ENCODE results near the gene GBA2. TPM values are rescaled to one million over a fixed set of nuclear protein-coding genes. Genes with fewer than 3 reads are reported as not detected.

The GBA2 gene
- total RNA-seq, 2 donors from 2014 or later = 107 to 117 TPM

DNA sequence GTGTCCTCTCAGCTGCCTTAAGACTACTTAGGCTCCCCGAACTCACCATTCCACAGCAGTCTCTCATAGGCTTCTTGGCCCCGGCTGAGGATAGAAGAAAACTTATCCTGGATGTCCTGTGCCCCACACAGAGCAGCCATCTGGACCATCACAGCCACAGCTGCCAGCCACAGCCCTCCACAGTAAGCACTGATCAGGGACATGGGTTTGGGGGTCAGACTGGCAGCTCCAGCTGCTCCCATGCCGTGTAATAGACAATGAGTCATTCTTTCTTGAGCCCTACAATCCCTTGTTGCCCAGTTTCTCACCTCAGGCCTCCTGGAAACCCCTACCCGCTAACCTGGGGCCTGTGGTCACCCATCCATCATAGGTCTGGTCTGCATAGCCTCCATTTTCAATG is 10.8 kb downstream of the GBA2 start:
- H3K27me3 Mint-ChIP-seq (ENCODE audit: insufficient read depth) = no peaks in the 10 kb centered on the region
- Histone ChIP-seq H3K9me3 (ENCODE audit: control insufficient read depth, low read length) (no peaks in the 10 kb centered on the region), H3K4me3 (ENCODE audit: low read length) (no peak overlapping the region), H3K36me3 (ENCODE audit: control insufficient read depth, insufficient read depth, low read length) (peaks cover 88% of the 10 kb centered on the region), H3K27ac (ENCODE audit: low read depth, low read length) (no peak overlapping the region), H3K9ac (ENCODE audit: extremely low read depth, low read length, poor library complexity, severe bottlenecking) (no peak overlapping the region), H3K4me1 (ENCODE audit: control insufficient read depth, insufficient read depth, low read length) (peaks cover 3% of the 10 kb centered on the region), H3K27me3 (ENCODE audit: control insufficient read depth, insufficient read depth, low read length, poor library complexity, severe bottlenecking) (no peaks in the 10 kb centered on the region)
- H3K4me1 Mint-ChIP-seq = peaks cover 3% of the 10 kb centered on the region
- peaks cover 72% of the 10 kb centered on the region for H3K36me3 Mint-ChIP-seq (ENCODE audit: low read depth)
- no peak overlapping the region for H3K4me3 Mint-ChIP-seq
- WGBS, 2 experiments (ENCODE audit: insufficient coverage in 1 of 2, insufficient read length in 1 of 2) = 83 to 88% methylated on average over 1 to 4 of the region's 4 CpGs
- TF ChIP-seq, protein P1, sequence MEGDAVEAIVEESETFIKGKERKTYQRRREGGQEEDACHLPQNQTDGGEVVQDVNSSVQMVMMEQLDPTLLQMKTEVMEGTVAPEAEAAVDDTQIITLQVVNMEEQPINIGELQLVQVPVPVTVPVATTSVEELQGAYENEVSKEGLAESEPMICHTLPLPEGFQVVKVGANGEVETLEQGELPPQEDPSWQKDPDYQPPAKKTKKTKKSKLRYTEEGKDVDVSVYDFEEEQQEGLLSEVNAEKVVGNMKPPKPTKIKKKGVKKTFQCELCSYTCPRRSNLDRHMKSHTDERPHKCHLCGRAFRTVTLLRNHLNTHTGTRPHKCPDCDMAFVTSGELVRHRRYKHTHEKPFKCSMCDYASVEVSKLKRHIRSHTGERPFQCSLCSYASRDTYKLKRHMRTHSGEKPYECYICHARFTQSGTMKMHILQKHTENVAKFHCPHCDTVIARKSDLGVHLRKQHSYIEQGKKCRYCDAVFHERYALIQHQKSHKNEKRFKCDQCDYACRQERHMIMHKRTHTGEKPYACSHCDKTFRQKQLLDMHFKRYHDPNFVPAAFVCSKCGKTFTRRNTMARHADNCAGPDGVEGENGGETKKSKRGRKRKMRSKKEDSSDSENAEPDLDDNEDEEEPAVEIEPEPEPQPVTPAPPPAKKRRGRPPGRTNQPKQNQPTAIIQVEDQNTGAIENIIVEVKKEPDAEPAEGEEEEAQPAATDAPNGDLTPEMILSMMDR (conservative IDR thresholded peaks at IDR 0.05) = no peak
- no peak overlapping the region for H3K27ac Mint-ChIP-seq
- no peak for DNase-seq
- H3K9me3 Mint-ChIP-seq = no peaks in the 10 kb centered on the region

DNA sequence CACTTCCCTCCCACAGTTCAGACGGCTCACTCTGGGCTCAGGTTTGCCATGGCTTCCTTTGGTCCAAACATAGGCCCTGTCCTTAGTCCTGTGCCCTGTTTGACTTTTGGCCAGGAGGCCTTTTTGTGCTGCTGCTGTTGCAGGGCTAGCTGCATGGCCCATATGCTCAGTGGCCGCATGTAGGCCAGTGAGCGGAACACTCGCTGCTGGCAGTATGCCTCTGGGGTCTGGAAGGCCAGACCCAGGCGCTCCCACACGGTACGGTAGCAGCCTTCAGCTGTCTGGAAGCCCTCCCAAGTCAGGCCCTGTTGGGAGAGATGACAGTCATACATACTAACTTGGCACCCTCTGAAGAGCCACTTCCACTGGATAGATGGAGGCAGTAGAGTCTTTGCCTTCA is 11.9 kb downstream of the GBA2 start:
- no peak overlapping the region for H3K4me3 ChIP-seq (ENCODE audit: low read length)
- no peak overlapping the region for H3K9ac ChIP-seq (ENCODE audit: extremely low read depth, low read length, poor library complexity, severe bottlenecking)
- H3K9me3 Mint-ChIP-seq = no peaks in the 10 kb centered on the region
- H3K4me1 ChIP-seq (ENCODE audit: control insufficient read depth, insufficient read depth, low read length) = peaks cover 3% of the 10 kb centered on the region
- TF ChIP-seq, protein P1 (conservative IDR thresholded peaks at IDR 0.05) = no peak
- H3K36me3 ChIP-seq (ENCODE audit: control insufficient read depth, insufficient read depth, low read length) = peaks cover 78% of the 10 kb centered on the region
- WGBS, 2 experiments (ENCODE audit: insufficient coverage in 1 of 2, insufficient read length in 1 of 2) = 90 to 94% methylated on average over 4 to 7 of the region's 7 CpGs
- H3K27me3 ChIP-seq (ENCODE audit: control insufficient read depth, insufficient read depth, low read length, poor library complexity, severe bottlenecking) = no peaks in the 10 kb centered on the region
- no peak overlapping the region for H3K27ac Mint-ChIP-seq
- H3K27ac ChIP-seq (ENCODE audit: low read depth, low read length) = no peak overlapping the region
- no peaks in the 10 kb centered on the region for H3K27me3 Mint-ChIP-seq (ENCODE audit: insufficient read depth)
- H3K4me1 Mint-ChIP-seq = peaks cover 6% of the 10 kb centered on the region
- peaks cover 62% of the 10 kb centered on the region for H3K36me3 Mint-ChIP-seq (ENCODE audit: low read depth)
- H3K4me3 Mint-ChIP-seq = no peak overlapping the region
- no peaks in the 10 kb centered on the region for H3K9me3 ChIP-seq (ENCODE audit: control insufficient read depth, low read length)
- no peak for DNase-seq

GRCh38 chr9:35736201-35736633 is 12.8 kb downstream of the GBA2 start:
- peak; percentile 92 for DNase-seq
- H3K4me3 Mint-ChIP-seq = no peak overlapping the region
- peaks cover 54% of the 10 kb centered on the region for H3K36me3 Mint-ChIP-seq (ENCODE audit: low read depth)
- Histone ChIP-seq H3K36me3 (ENCODE audit: control insufficient read depth, insufficient read depth, low read length) (peaks cover 70% of the 10 kb centered on the region), H3K27me3 (ENCODE audit: control insufficient read depth, insufficient read depth, low read length, poor library complexity, severe bottlenecking) (no peaks in the 10 kb centered on the region), H3K9ac (ENCODE audit: extremely low read depth, low read length, poor library complexity, severe bottlenecking) (no peak overlapping the region), H3K9me3 (ENCODE audit: control insufficient read depth, low read length) (no peaks in the 10 kb centered on the region), H3K4me3 (ENCODE audit: low read length) (no peak overlapping the region), H3K4me1 (ENCODE audit: control insufficient read depth, insufficient read depth, low read length) (peaks cover 3% of the 10 kb centered on the region), H3K27ac (ENCODE audit: low read depth, low read length) (peak overlapping the region; percentile 65)
- TF ChIP-seq, protein P1 (conservative IDR thresholded peaks at IDR 0.05) = peak; percentile 89
- H3K9me3 Mint-ChIP-seq = no peaks in the 10 kb centered on the region
- no peaks in the 10 kb centered on the region for H3K27me3 Mint-ChIP-seq (ENCODE audit: insufficient read depth)
- peak overlapping the region; percentile 89 for H3K27ac Mint-ChIP-seq
- H3K4me1 Mint-ChIP-seq = peaks cover 11% of the 10 kb centered on the region
- WGBS, 2 experiments (ENCODE audit: insufficient coverage in 1 of 2, insufficient read length in 1 of 2) = 47 to 72% methylated on average over 3 to 5 of the region's 5 CpGs
